ENCODE data around the gene PCDH9. TPM values are rescaled to one million over a fixed set of nuclear protein-coding genes. Genes with fewer than 3 reads are reported as not detected.
A peak's percentile ranks its signal among the peaks of the same experiment; 100 is the strongest.

Gene PCDH9
- total and polyA plus RNA-seq, 2 experiments from 2014 or later, result 0.31 to 0.52 TPM

GRCh38 chr13:66689628-66690027 is 540.5 kb downstream of the PCDH9 start (continued):
- TF ChIP-seq, protein P1, sequence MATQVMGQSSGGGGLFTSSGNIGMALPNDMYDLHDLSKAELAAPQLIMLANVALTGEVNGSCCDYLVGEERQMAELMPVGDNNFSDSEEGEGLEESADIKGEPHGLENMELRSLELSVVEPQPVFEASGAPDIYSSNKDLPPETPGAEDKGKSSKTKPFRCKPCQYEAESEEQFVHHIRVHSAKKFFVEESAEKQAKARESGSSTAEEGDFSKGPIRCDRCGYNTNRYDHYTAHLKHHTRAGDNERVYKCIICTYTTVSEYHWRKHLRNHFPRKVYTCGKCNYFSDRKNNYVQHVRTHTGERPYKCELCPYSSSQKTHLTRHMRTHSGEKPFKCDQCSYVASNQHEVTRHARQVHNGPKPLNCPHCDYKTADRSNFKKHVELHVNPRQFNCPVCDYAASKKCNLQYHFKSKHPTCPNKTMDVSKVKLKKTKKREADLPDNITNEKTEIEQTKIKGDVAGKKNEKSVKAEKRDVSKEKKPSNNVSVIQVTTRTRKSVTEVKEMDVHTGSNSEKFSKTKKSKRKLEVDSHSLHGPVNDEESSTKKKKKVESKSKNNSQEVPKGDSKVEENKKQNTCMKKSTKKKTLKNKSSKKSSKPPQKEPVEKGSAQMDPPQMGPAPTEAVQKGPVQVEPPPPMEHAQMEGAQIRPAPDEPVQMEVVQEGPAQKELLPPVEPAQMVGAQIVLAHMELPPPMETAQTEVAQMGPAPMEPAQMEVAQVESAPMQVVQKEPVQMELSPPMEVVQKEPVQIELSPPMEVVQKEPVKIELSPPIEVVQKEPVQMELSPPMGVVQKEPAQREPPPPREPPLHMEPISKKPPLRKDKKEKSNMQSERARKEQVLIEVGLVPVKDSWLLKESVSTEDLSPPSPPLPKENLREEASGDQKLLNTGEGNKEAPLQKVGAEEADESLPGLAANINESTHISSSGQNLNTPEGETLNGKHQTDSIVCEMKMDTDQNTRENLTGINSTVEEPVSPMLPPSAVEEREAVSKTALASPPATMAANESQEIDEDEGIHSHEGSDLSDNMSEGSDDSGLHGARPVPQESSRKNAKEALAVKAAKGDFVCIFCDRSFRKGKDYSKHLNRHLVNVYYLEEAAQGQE (IDR thresholded peaks at IDR 0.05; ENCODE audit: unreplicated experiment), result no peak
- TF ChIP-seq EZH2 (IDR thresholded peaks at IDR 0.05; ENCODE audit: low read depth, unreplicated experiment), result no peak

DNA sequence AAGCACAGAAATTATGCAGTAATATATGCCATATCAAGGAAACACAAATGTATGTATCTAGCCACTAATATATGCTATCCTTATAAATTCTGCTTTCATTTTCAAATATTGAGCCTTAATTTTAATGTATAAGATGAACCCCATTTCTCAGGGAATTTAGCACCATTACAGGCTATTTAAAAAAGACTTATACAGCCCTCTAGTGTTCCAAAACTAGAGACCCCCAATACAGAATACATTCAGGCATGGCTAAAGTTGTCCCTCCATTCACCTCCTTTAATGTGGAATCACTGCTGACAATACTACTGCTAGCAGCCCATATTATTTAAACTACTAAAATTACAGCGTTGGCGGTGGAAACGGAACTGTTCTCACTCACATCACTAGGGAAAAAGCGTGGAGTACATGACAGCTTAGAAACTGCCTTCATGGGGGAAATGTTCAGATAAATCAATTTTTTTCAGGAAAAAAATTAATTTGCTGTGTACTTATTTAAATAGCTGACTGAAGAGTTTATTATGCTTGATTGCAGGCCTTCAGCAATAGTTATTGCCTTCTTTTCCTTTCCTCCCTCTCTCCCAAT is 541.0 kb downstream of the PCDH9 start:
- no peaks in the 10 kb centered on the region for H3K27me3 ChIP-seq (ENCODE audit: insufficient read depth)
- H3K9me2 ChIP-seq (ENCODE audit: insufficient read depth), result no peaks in the 10 kb centered on the region
- peaks cover 23% of the 10 kb centered on the region for H3K9me3 Mint-ChIP-seq
- H4K20me1 ChIP-seq (replicated peaks; ENCODE audit: insufficient read depth), result no peaks in the 10 kb centered on the region
- H3K4me3 ChIP-seq, result no peak overlapping the region
- H3K27ac Mint-ChIP-seq, result no peak overlapping the region
- H3F3A ChIP-seq (replicated peaks; ENCODE audit: low read depth), result no peaks in the 10 kb centered on the region
- H3K4me3 Mint-ChIP-seq, result no peak overlapping the region
- no peak overlapping the region for H3K27ac ChIP-seq (ENCODE audit: low read depth)
- peaks cover 21% of the 10 kb centered on the region for H3K36me3 Mint-ChIP-seq (ENCODE audit: low read depth)
- peak; percentile 38 to 44 for TF ChIP-seq CTCF (conservative IDR thresholded peaks at IDR 0.05; ENCODE audit: low read depth in 2 of 2)
- TF ChIP-seq ZNF114 (CRISPR knock-in tag; IDR thresholded peaks at IDR 0.05), result no peak
- no peak for TF ChIP-seq CREB1 (CRISPR knock-in tag; IDR thresholded peaks at IDR 0.05; ENCODE audit: low read depth)
- no peak for TF ChIP-seq STAT1 (IDR thresholded peaks at IDR 0.05; ENCODE audit: unreplicated experiment)
- H3K27me3 Mint-ChIP-seq (ENCODE audit: insufficient read depth, low read depth, poor library complexity), result no peaks in the 10 kb centered on the region
- H2AFZ ChIP-seq, result no peak overlapping the region
- no peak overlapping the region for H3K4me2 ChIP-seq
- H3K79me2 ChIP-seq (replicated peaks; ENCODE audit: insufficient read depth), result no peaks in the 10 kb centered on the region
- no peaks in the 10 kb centered on the region for H3K4me1 Mint-ChIP-seq
- ATAC-seq (no peak), DNase-seq (ENCODE audit: low spot score) (peak; percentile 19)
- H3K36me3 ChIP-seq (ENCODE audit: insufficient read depth), result no peaks in the 10 kb centered on the region
- no peaks in the 10 kb centered on the region for H3K4me1 ChIP-seq (ENCODE audit: insufficient read depth)

DNA sequence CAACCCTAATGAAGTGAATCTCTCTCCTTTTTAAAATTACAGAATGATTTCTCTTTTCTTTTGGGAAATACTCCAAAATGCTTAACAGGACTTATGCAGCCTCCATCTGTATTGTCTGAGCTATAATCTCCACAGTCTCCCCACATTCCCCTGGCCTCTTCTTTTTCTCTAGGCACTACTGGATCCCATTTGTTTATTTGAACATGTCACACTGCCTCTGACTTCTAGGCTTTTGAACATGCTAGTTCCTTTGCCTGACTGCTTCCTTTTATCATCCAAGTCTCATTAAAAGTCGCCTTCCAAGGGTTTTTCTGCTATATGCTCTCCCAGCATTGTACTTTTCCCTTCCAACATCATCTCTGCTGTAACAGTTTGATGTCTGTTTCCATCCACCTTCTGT is 548.7 kb downstream of the PCDH9 start:
- ATAC-seq (no peak), DNase-seq (ENCODE audit: low spot score) (no peak)
- H3K4me3 Mint-ChIP-seq, result no peak overlapping the region
- Histone ChIP-seq H3K4me3 (no peak overlapping the region), H4K20me1 (replicated peaks; ENCODE audit: insufficient read depth) (no peaks in the 10 kb centered on the region), H3K27me3 (ENCODE audit: insufficient read depth) (no peaks in the 10 kb centered on the region), H3F3A (replicated peaks; ENCODE audit: low read depth) (no peaks in the 10 kb centered on the region), H3K27ac (ENCODE audit: low read depth) (no peak overlapping the region), H3K79me2 (replicated peaks; ENCODE audit: insufficient read depth) (no peaks in the 10 kb centered on the region), H3K4me2 (no peak overlapping the region), H3K4me1 (ENCODE audit: insufficient read depth) (no peaks in the 10 kb centered on the region), H2AFZ (no peak overlapping the region), H3K9me2 (ENCODE audit: insufficient read depth) (no peaks in the 10 kb centered on the region), H3K36me3 (ENCODE audit: insufficient read depth) (no peaks in the 10 kb centered on the region)
- peaks cover 21% of the 10 kb centered on the region for H3K36me3 Mint-ChIP-seq (ENCODE audit: low read depth)
- H3K27me3 Mint-ChIP-seq (ENCODE audit: insufficient read depth, low read depth, poor library complexity), result no peaks in the 10 kb centered on the region
- H3K9me3 Mint-ChIP-seq, result peaks cover 20% of the 10 kb centered on the region
- no peak overlapping the region for H3K27ac Mint-ChIP-seq
- no peaks in the 10 kb centered on the region for H3K4me1 Mint-ChIP-seq
- no peak for TF ChIP-seq ZNF462 (CRISPR knock-in tag; IDR thresholded peaks at IDR 0.05)

Measured in GM23338 (cell line).